Stimulated activated CD8-positive, alpha-beta memory T cell treated with anti-CD3 and anti-CD28 coated beads, Interleukin-4, amount 100 ng/mL, for 24 hours (primary cell): ENCODE results near the gene SMARCC1.

Experiments used
- DNase-seq: peaks from one replicate; pipeline ENCODE4 v3.0.0-alpha.2; 2020; ENCODE audit warnings: low read depth

Gene SMARCC1

DNA sequence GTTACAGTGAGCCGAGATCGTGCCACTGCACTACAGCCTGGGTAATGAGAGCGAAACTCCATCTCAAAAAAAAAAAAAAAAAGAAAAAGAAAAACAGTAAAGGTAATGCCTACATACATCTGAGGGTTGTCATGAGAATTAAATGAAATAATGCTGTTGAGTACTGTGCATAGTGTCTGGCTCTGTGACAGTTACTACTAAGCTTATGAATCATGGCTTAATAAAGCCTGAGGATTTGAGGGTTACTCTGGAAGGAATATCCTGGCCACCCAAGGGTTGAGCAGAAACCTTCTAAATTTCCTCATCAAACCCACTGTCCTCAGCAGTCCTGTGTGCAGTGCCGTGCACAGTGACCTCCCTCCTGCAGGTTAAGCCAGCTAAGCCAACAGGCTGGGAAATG lies 241.4 kb downstream of the SMARCC1 start:
- no peak for DNase-seq

DNA sequence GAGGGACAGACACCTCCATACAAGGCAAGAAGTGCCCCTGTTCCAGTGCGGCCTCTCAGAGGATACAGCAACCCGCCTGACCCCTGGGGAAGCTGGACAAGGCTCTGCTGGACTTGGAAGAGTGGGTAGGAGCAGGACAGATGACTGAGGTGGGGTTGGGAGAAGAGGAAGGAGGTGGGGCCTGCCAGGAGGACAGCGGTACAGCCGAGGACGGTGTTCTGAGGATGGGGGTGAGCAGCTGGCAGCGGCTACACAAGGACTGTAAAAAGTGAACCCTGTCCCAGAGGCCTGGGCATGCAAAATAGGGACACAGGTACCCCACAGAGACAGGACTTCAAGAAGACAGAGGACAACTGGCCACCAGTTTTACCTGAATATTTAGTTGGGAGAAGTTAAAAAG lies 244.7 kb downstream of the SMARCC1 start:
- no peak for DNase-seq

DNA sequence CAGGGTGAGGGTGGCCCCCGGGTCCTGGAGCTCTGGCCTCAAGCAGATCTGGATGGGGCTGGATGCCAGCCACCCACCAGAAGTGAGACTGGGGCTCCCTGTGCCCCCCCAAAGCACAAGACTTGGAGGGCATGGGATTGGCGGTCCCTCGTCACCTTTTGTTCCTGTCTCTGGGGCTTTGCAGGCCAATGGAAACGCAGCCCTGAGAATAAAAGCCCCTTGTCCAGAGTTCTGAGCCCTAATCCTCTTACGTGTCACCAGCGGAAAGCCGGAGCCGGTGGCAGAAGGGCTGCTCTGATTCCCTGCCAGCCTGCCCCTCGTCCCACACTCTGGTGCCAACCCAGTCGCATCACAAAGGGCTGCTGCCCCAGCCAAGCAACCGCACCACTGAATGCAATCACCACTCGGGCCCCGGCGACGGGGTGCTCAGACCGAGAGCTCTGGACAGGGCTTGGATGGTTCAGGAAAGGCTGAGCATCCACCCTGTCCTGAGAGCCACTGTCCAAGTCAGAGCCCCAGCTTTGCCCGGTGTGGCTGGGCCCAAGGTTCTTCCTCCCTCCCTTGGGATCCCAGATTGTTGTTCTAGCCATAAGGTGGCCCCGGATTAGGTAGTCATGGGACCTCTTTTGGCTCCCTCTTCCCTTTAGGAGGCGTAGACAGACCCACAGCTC lies 245.3 kb downstream of the SMARCC1 start:
- DNase-seq: no peak
